22Rv1 (cell line): ENCODE data around the gene TIMMDC1.

Experiments used
- ZFX ChIP-seq: fragments of 450-650 bp; IDR thresholded peaks from 2 replicates; pipeline ENCODE4 v1.6.1; 2017; ENCODE audit warnings: antibody characterized with exemption, borderline replicate concordance
- TF ChIP-seq, protein P1 (sequence below): fragments of 450-650 bp; IDR thresholded peaks from 2 replicates; pipeline ENCODE4 v1.5.1; 2017; ENCODE audit warnings: mild to moderate bottlenecking

DNA sequence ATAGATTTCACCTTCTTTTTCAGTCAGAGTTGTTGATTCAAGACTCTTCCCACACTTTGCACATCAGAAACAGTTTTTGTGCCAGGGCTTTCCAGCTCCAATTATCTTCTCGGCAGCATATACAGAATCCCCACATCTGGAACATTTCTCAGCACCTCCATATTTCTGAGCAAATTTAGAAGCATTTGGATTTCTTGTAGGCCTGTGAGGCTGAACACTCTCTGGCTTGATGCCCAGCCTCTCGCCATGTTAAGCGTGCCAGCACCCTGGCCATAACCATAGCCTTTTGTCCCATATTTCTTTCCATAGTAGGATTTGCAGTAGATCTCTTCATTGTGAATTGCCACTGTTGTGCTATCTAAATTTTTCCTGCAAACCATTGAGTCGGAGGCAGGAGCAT is 32.8 kb downstream of the TIMMDC1 start:
- TF ChIP-seq, protein P1, sequence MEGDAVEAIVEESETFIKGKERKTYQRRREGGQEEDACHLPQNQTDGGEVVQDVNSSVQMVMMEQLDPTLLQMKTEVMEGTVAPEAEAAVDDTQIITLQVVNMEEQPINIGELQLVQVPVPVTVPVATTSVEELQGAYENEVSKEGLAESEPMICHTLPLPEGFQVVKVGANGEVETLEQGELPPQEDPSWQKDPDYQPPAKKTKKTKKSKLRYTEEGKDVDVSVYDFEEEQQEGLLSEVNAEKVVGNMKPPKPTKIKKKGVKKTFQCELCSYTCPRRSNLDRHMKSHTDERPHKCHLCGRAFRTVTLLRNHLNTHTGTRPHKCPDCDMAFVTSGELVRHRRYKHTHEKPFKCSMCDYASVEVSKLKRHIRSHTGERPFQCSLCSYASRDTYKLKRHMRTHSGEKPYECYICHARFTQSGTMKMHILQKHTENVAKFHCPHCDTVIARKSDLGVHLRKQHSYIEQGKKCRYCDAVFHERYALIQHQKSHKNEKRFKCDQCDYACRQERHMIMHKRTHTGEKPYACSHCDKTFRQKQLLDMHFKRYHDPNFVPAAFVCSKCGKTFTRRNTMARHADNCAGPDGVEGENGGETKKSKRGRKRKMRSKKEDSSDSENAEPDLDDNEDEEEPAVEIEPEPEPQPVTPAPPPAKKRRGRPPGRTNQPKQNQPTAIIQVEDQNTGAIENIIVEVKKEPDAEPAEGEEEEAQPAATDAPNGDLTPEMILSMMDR: no peak
- TF ChIP-seq ZFX: no peak
